ENCODE data around the gene MAD1L1.

- no peak for TF ChIP-seq USF2 (IDR thresholded peaks at IDR 0.05; ENCODE audit: low read depth, low read length)
- no peak for TF ChIP-seq RCOR1 (IDR thresholded peaks at IDR 0.05; ENCODE audit: insufficient replicate concordance, low read length)
- no peak for TF ChIP-seq BHLHE40 (IDR thresholded peaks at IDR 0.05; ENCODE audit: low read depth, low read length)
- TF ChIP-seq CTCF (conservative IDR thresholded peaks at IDR 0.05; ENCODE audit: low read depth, low read length): no peak
- no peak for TF ChIP-seq POLR2A (IDR thresholded peaks at IDR 0.05; ENCODE audit: low read depth, low read length)
- no peak for TF ChIP-seq FOS (IDR thresholded peaks at IDR 0.05; ENCODE audit: low read depth, low read length)
- TF ChIP-seq SMC3 (IDR thresholded peaks at IDR 0.05; ENCODE audit: low read depth, low read length): no peak
- no peak for TF ChIP-seq MXI1 (IDR thresholded peaks at IDR 0.05; ENCODE audit: borderline replicate concordance, low read depth, low read length)
These were observed 258.2 kb downstream of the MAD1L1 start for GRCh38 chr7:1974290-1975101.
